HEK293 (cell line): ENCODE results near the gene BAHD1.

Source experiments
- CTCF ChIP-seq: fragments of 450-650 bp; formaldehyde crosslinking; IDR thresholded peaks from 2 replicates; pipeline ENCODE4 v1.5.1; 2016; ENCODE audit warnings: missing biosample characterization, missing genetic modification characterization
- GFI1B ChIP-seq: fragments of 450-650 bp; formaldehyde crosslinking; IDR thresholded peaks from 2 replicates; pipeline ENCODE4 v1.5.1; 2016; ENCODE audit warnings: missing biosample characterization, missing genetic modification characterization
- YY2 ChIP-seq: fragments of 450-650 bp; formaldehyde crosslinking; IDR thresholded peaks from 2 replicates; pipeline ENCODE4 v1.5.1; 2016; ENCODE audit warnings: missing biosample characterization, missing genetic modification characterization
- ZBTB7A ChIP-seq: fragments of 450-650 bp; formaldehyde crosslinking; IDR thresholded peaks from 2 replicates; pipeline ENCODE4 v1.5.1; 2016; ENCODE audit warnings: low read depth, missing biosample characterization, missing genetic modification characterization
- ZIC2 ChIP-seq: fragments of 450-650 bp; formaldehyde crosslinking; IDR thresholded peaks from 2 replicates; pipeline ENCODE4 v1.5.1; 2016; ENCODE audit warnings: missing biosample characterization, missing genetic modification characterization
- ZNF174 ChIP-seq: fragments of 450-650 bp; formaldehyde crosslinking; IDR thresholded peaks from 2 replicates; pipeline ENCODE4 v1.5.0; 2017; ENCODE audit warnings: missing biosample characterization, mild to moderate bottlenecking, missing genetic modification characterization
- ZNF175 ChIP-seq: fragments of 450-650 bp; formaldehyde crosslinking; IDR thresholded peaks from 2 replicates; pipeline ENCODE4 v1.5.1; 2016; ENCODE audit warnings: missing biosample characterization, missing genetic modification characterization
- ZNF324 ChIP-seq: fragments of 450-650 bp; formaldehyde crosslinking; IDR thresholded peaks from 2 replicates; pipeline ENCODE4 v1.5.1; 2016; ENCODE audit warnings: missing biosample characterization, missing genetic modification characterization
- ZNF530 ChIP-seq: fragments of 450-650 bp; formaldehyde crosslinking; IDR thresholded peaks from 2 replicates; pipeline ENCODE4 v1.5.1; 2016; ENCODE audit warnings: low read depth, missing biosample characterization, missing genetic modification characterization
- ZNF707 ChIP-seq: fragments of 450-650 bp; formaldehyde crosslinking; IDR thresholded peaks from 2 replicates; pipeline ENCODE4 v1.5.1; 2016; ENCODE audit warnings: missing biosample characterization, missing genetic modification characterization
- ZNF785 ChIP-seq: fragments of 450-650 bp; formaldehyde crosslinking; IDR thresholded peaks from 2 replicates; pipeline ENCODE4 v1.5.1; 2016; ENCODE audit warnings: missing biosample characterization, missing genetic modification characterization
- TF ChIP-seq, protein P1 (sequence below): fragments of 450-650 bp; formaldehyde crosslinking; IDR thresholded peaks from 2 replicates; pipeline ENCODE4; 2016; ENCODE audit warnings: missing biosample characterization, missing genetic modification characterization

DNA sequence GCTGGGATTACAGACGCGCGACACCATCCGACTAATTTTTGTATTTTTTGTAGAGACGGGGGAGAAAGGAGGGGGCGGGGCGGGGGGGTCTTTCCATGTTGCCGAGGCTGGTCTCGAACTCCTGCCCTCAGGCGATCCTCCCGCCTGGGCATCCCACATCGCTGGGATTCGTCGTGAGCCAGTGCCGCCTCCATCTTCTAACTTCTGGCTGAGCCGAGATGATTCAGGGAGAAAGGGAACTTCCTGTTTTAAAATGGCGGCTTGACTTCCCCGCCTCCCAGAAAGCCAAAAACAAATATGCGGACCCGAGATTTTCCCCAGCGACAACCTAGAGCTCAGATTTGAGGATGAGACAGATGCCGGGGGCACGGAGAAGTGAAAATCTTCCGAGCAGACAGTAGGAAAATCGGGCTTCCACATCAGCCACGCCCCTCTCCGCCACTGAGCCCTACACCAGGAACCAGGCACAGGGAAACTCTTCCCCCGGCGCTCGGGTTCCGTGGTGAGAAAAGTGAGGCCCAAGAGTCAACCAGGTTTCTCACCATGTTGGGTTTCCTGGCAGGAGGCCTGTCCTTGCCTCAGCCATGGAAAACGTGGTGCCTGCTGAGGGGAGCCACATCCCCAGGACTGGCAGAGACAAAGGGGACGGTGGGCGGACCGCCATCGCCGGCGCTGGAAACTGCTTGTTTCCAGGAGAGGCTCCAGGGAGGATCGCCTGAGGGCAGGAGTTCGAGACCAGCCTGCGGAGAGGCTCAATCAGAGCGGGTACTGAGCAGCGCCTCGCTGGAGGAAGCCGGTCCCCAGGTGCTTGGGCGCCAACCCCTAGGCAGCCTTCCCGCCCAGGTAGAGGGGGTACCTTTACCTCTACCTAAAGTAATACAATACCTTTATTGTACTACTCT, 48.8 kb downstream of the BAHD1 start:
- TF ChIP-seq ZNF324 (tag by site-specific recombination) (no peak), ZBTB7A (tag by site-specific recombination) (no peak), CTCF (tag by site-specific recombination) (no peak), GFI1B (tag by site-specific recombination) (no peak), ZIC2 (tag by site-specific recombination) (no peak), YY2 (tag by site-specific recombination) (no peak), ZNF530 (no peak), ZNF175 (no peak), ZNF785 (tag by site-specific recombination) (no peak), ZNF707 (tag by site-specific recombination) (no peak), ZNF174 (tag by site-specific recombination) (no peak)
- TF ChIP-seq, protein P1, sequence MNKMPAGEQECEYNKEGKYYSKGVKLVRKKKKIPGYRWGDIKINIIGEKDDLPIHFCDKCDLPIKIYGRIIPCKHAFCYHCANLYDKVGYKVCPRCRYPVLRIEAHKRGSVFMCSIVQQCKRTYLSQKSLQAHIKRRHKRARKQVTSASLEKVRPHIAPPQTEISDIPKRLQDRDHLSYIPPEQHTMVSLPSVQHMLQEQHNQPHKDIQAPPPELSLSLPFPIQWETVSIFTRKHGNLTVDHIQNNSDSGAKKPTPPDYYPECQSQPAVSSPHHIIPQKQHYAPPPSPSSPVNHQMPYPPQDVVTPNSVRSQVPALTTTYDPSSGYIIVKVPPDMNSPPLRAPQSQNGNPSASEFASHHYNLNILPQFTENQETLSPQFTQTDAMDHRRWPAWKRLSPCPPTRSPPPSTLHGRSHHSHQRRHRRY (tag by site-specific recombination), result no peak
